HL-60/S4 treated with phorbol 12-myristate 13-acetate at 8.2 ng/mL for 4 days and 3 days (cell line): ENCODE results near the gene ATP6V0A1.
"Not testable (repeated sequence)": the region's sequence is repeated elsewhere in the genome, so short reads cannot be mapped to it uniquely, and the experiment has no call there.

Experiments used
- in situ Hi-C: fragments of 300-500 bp; cut with MboI; formaldehyde crosslinking; loops from 2 replicates; pipeline ENCODE4 v1.15.0; 2022; ENCODE audit warnings: low sequenced_read_pairs

Gene ATP6V0A1

GRCh38 chr17:42436391-42436790 is 22.3 kb upstream of the ATP6V0A1 start:
- in situ Hi-C loops, result no loop called here

DNA sequence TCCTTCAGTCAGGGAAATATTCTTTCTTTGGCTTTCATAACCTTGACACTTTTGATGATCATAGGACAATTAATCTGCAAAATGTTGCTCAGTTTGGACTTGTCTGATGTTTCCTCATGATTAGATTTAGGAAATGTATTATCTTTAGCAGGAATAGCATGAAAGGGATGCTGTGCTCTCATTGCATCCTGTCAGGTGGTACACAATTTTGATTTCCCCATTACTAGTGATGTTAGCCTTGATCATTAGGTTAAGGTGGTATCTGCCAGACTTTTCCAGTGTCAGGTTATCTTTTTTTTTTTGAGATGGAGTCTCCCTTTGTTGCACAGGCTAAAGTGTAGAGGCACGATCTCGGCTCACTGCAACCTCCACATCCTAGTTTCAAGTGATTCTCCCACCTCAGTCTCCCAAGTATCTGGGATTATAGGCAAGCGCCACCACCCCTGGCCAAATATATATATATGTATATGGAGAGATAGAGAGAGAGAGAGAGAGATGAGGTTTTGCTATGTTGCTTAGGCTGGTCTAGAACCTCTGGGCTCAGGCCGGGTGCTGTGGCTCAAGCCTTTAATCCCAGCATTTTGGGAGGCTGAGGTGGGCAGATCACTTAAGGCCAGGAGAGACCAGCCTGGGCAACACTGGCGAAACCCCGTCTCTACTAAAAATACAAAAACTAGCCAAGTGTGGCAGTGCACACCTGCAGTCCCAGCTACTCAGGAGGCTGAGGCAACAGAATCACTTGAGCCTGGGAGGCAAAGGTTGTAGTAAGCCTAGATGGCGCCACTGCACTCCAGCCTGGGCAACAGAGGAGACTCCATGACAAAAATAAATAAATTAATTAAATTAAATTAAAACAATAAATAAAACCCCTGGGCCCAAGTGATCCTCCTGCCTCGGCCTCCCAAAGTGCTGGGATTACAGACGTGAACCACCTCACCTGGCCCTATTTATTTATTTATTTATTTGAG is 19.8 kb upstream of the ATP6V0A1 start:
- in situ Hi-C loops, result no loop called here

GRCh38 chr17:42441371-42442195 is 17.1 kb upstream of the ATP6V0A1 start:
- in situ Hi-C loops, result no loop called here

GRCh38 chr17:42442196-42442565 is 16.5 kb upstream of the ATP6V0A1 start:
- in situ Hi-C loops, result no loop called here

DNA sequence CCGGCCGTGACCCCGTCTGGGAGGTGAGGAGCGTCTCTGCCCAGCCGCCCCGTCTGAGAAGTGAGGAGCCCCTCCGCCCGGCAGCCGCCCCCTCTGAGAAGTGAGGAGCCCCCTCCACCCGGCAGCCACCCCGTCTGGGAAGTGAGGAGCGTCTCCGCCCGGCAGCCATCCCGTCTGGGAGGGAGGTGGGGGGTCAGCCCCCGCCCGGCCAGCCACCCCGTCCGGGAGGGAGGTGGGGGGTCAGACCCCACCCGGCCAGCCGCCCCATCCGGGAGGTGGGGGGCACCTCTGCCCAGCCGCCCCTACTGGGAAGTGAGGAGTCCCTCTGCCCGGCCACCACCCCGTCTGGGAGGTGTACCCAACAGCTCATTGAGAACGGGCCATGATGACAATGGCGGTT is 9.5 kb upstream of the ATP6V0A1 start:
- in situ Hi-C loops, result not testable (repeated sequence)

- in situ Hi-C loops, result not testable (repeated sequence)
Observed at GRCh38 chr17:42449838-42450237, 8.8 kb upstream of the ATP6V0A1 start.

DNA sequence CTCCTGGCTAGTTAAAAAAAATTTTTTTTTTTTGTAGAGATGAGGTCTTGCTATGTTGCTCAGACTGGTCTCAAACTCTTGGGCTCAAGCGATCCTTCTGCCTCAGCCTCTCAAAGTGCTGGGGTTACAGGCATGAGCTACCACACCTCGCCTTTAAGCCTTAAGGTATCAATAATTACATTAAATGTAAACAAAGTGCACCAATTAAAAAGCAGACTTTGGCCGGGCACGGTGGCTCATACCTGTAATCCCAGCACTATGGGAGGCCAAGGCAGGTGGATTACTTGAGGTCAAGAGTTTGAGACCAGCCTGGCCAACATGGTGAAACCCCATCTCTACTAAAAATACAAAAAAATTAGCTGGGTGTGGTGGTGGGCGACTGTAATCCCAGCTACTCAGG is 7.4 kb upstream of the ATP6V0A1 start:
- in situ Hi-C loops, result not testable (repeated sequence)

- in situ Hi-C loops, result no loop called here
Observed at GRCh38 chr17:42453439-42453838, 5.2 kb upstream of the ATP6V0A1 start.

GRCh38 chr17:42454987-42455386 is 3.7 kb upstream of the ATP6V0A1 start:
- in situ Hi-C loops, result not testable (repeated sequence)

GRCh38 chr17:42456223-42457106 is 2.2 kb upstream of the ATP6V0A1 start:
- in situ Hi-C loops, result no loop called here

DNA sequence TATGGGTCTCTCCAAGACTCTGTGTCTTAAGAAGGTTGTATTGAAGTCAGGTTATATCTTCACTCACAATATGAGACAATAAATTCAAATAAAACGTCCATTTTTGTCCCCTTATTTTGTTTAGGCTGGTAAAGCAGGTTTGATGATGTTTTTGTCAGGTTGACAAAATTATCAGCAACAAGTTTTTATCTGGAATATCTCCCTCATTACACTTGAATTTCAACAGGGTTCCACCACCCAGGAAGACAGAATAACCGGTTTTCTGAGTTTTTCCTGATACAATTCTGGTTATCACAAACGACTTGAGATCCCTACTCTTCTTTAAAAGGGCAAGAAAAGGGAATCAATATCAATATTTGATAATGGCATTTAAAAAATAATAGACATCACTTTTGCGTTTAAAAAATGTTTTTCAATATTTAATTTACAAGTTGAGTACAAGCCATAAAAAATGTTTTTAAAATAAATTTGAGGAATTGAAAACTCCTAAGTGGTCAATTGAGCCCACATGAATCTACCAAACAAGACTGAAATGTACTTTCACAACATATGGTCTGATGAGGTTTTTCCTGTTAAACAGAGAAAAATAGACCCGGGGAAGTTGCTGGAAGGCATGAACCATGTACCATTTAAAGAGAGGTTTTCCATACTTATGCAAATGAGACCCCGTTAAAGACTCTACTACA is 1.4 kb upstream of the ATP6V0A1 start:
- in situ Hi-C loops, result no loop called here

- in situ Hi-C loops, result no loop called here
Observed at GRCh38 chr17:42459256-42459800, 650 bp downstream of the ATP6V0A1 start.

DNA sequence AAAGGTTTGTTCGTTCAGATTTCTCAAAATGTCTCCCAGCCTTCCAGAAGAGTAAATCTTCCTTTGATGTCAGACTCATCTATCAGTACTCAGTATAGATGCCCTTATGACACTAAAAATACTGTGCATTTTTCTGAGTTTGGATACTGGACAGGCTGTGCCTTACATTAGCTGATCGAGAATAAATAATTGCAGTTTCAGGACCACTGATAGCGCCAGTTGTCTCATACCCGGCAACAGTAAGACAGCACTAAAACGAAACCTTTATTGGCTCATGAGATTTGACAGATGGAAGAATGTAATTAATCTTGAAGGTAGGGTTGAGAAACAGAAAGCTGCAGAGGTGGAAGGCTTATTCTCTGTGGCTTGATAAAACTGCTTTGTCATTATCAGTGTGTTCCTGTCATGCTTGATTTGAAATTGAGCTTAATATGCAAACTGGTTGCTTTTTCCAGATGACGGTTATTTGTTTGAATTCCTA is 1.2 kb downstream of the ATP6V0A1 start:
- in situ Hi-C loops, result no loop called here

DNA sequence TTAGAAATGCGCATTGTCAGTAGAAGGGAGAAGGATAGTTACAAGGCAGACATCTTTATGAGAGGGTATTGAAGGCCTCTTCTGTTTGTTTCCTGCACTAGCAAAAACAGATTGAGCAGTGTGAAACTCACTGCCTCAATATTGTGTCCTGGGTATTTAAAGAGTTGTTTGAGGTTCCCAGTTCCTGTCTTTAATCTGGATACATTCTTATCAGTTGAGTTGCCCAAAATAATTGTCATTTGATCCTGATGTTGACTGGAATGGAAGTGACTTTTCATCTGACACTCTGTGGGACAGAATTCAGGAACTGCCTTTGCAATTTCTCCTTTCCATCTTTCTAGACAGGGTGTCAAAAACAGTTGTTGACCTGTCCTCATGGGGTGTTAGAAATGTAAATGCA is 1.7 kb downstream of the ATP6V0A1 start:
- in situ Hi-C loops, result no loop called here

GRCh38 chr17:42463976-42464400 is 5.3 kb downstream of the ATP6V0A1 start:
- in situ Hi-C loops, result no loop called here

DNA sequence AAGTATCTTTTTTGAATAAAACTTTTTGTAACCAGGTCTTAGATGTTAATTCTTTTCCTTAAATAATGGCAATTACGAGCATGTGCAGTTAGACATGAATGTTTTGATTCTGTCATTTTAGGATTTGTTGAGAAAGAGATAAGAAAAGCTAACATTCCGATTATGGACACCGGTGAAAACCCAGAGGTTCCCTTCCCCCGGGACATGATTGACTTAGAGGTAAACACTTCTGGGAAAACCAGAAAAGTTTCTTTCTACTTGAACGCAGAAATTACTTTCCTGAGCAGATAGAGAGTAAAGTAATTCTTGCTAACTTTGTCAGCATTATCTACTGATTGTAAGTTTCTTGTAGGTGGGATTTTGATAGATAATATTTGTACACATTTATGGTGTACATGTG is 9.2 kb downstream of the ATP6V0A1 start:
- in situ Hi-C loops, result no loop called here

DNA sequence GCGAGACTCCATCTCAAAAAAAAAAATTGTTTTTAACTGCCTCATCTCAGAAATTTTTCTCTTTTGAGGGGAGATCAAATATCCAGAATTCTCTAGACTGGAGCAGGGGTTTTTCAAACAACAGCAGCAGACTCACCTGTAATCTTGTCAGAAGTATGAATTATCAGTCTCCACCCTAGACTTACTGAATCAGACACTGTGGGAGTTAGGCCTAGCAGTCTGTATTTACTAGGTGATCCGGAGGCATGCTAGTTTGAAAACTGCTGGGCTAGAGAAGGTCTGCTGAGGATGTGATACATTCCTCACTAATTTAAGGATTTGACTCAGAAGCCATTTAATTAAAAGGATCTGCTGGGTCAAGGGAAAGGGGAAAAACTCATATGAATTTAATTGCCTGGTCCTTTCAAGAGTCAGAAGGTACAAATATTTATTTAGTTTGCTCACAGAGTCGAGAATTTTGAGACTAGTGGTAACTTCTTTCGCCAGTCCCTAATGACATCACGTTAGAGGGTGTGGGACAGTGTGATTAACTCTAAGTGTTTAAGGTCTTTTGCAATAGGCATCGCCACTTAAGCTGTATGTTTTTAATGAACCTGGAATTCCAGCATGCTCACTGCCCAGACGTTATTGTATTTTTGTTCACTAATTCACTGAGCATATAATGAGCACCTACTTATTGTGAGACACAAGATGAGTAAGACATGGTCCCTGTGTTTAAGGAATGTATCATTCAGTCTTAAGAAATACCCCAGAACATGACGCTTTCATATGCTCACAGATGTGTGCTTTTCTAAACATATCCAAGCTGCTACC is 14.2 kb downstream of the ATP6V0A1 start:
- in situ Hi-C loops, result no loop called here

- in situ Hi-C loops, result no loop called here
Observed at GRCh38 chr17:42474276-42474675, 15.6 kb downstream of the ATP6V0A1 start.

DNA sequence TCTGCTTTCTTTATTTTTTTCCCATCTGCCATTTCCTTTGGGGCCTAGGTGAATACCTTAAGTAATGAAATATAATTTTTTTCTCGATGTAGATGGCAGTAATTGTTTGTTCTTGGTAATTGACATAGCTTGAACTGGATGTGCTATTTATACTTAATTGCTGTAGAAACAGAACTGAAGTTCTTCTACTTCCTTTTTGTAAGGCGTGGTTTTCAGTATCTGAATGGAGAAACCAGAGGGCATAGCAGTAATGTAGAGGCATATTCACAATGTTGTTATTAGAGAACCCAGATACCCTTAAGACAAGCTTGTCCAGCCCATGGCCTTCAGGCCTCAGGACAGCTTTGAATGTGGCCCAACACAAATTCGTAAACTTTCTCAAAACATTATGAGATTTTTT is 16.4 kb downstream of the ATP6V0A1 start:
- in situ Hi-C loops, result loop anchor here (25.0 kb wide), 1 partner anchor 138 kb away; no protein-coding TSS in a partner anchor
